ENCODE measurements around the gene MTTP.

The MTTP gene

GRCh38 chr4:99636422-99636821 lies 61.8 kb downstream of the MTTP start:
- H3K36me3 ChIP-seq (ENCODE audit: insufficient read depth, low read length) = no peaks in the 10 kb centered on the region
- no peak overlapping the region for H3K4me2 ChIP-seq (ENCODE audit: low read depth, low read length, poor library complexity, severe bottlenecking)
- H4K20me1 ChIP-seq (ENCODE audit: insufficient read depth, low read length, poor library complexity, severe bottlenecking) = no peaks in the 10 kb centered on the region
- H3K9ac ChIP-seq (ENCODE audit: low read depth, low read length, poor library complexity, severe bottlenecking) = no peak overlapping the region
- no peaks in the 10 kb centered on the region for H3F3A ChIP-seq (ENCODE audit: low read depth)
- H3K4me3 ChIP-seq (ENCODE audit: low read length, poor library complexity, severe bottlenecking) = no peak overlapping the region
- no peak overlapping the region for H2AFZ ChIP-seq (ENCODE audit: low read length)
- H3K79me2 ChIP-seq (ENCODE audit: insufficient read depth, low read length) = no peaks in the 10 kb centered on the region
- no peaks in the 10 kb centered on the region for H3K9me2 ChIP-seq (replicated peaks; ENCODE audit: low read depth, low read length)
- H3K9me3 ChIP-seq (ENCODE audit: insufficient read depth, low read depth, low read length) = no peaks in the 10 kb centered on the region
- H3K27me3 ChIP-seq (ENCODE audit: insufficient read depth, low read length, poor library complexity, severe bottlenecking) = no peaks in the 10 kb centered on the region
- no peaks in the 10 kb centered on the region for H3K4me1 ChIP-seq (ENCODE audit: insufficient read depth, low read length, poor library complexity, severe bottlenecking)
- no peak for TF ChIP-seq CTCF (conservative IDR thresholded peaks at IDR 0.05; ENCODE audit: low read length)
- no peak for TF ChIP-seq EZH2phosphoT487 (IDR thresholded peaks at IDR 0.05; ENCODE audit: borderline replicate concordance)

DNA sequence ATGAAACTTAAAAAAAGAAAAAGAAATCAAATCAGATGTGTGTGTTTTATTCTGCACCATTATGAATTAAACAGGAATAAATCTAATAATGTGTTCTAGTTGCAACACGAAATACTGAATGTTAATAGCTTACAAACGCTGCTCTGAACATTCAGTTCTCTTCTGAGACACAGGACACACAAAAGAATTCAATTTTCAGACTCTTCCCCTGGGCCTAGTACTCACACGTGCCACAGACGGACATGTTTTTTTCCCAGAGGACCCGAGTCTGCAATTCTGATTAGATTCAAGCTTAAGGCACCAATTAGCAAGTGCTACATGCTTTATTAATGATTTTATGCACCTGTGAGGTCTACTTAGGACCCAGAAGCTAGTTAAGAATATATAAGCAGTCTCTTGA lies 62.5 kb downstream of the MTTP start:
- Histone ChIP-seq H2AFZ (ENCODE audit: low read length) (no peak overlapping the region), H3K4me3 (ENCODE audit: low read length, poor library complexity, severe bottlenecking) (no peak overlapping the region), H4K20me1 (ENCODE audit: insufficient read depth, low read length, poor library complexity, severe bottlenecking) (no peaks in the 10 kb centered on the region), H3K4me2 (ENCODE audit: low read depth, low read length, poor library complexity, severe bottlenecking) (no peak overlapping the region), H3K79me2 (ENCODE audit: insufficient read depth, low read length) (no peaks in the 10 kb centered on the region), H3K36me3 (ENCODE audit: insufficient read depth, low read length) (no peaks in the 10 kb centered on the region), H3K9ac (ENCODE audit: low read depth, low read length, poor library complexity, severe bottlenecking) (no peak overlapping the region), H3K4me1 (ENCODE audit: insufficient read depth, low read length, poor library complexity, severe bottlenecking) (no peaks in the 10 kb centered on the region), H3K9me2 (replicated peaks; ENCODE audit: low read depth, low read length) (no peaks in the 10 kb centered on the region), H3K27me3 (ENCODE audit: insufficient read depth, low read length, poor library complexity, severe bottlenecking) (no peaks in the 10 kb centered on the region), H3K9me3 (ENCODE audit: insufficient read depth, low read depth, low read length) (no peaks in the 10 kb centered on the region), H3F3A (ENCODE audit: low read depth) (no peaks in the 10 kb centered on the region)
- no peak for TF ChIP-seq CTCF (conservative IDR thresholded peaks at IDR 0.05; ENCODE audit: low read length)
- no peak for TF ChIP-seq EZH2phosphoT487 (IDR thresholded peaks at IDR 0.05; ENCODE audit: borderline replicate concordance)

- Histone ChIP-seq H3F3A (ENCODE audit: low read depth) (no peaks in the 10 kb centered on the region), H2AFZ (ENCODE audit: low read length) (no peak overlapping the region), H3K27me3 (ENCODE audit: insufficient read depth, low read length, poor library complexity, severe bottlenecking) (no peaks in the 10 kb centered on the region), H4K20me1 (ENCODE audit: insufficient read depth, low read length, poor library complexity, severe bottlenecking) (no peaks in the 10 kb centered on the region), H3K4me2 (ENCODE audit: low read depth, low read length, poor library complexity, severe bottlenecking) (no peak overlapping the region), H3K4me1 (ENCODE audit: insufficient read depth, low read length, poor library complexity, severe bottlenecking) (no peaks in the 10 kb centered on the region), H3K79me2 (ENCODE audit: insufficient read depth, low read length) (no peaks in the 10 kb centered on the region), H3K9me2 (replicated peaks; ENCODE audit: low read depth, low read length) (no peaks in the 10 kb centered on the region), H3K9ac (ENCODE audit: low read depth, low read length, poor library complexity, severe bottlenecking) (no peak overlapping the region), H3K36me3 (ENCODE audit: insufficient read depth, low read length) (no peaks in the 10 kb centered on the region), H3K4me3 (ENCODE audit: low read length, poor library complexity, severe bottlenecking) (no peak overlapping the region), H3K9me3 (ENCODE audit: insufficient read depth, low read depth, low read length) (no peaks in the 10 kb centered on the region)
- no peak for TF ChIP-seq CTCF (conservative IDR thresholded peaks at IDR 0.05; ENCODE audit: low read length)
- no peak for TF ChIP-seq EZH2phosphoT487 (IDR thresholded peaks at IDR 0.05; ENCODE audit: borderline replicate concordance)
Observed at GRCh38 chr4:99640676-99641075, 66.1 kb downstream of the MTTP start.
